ENCODE results near the gene MYOCD.

- TF ChIP-seq, protein P1, sequence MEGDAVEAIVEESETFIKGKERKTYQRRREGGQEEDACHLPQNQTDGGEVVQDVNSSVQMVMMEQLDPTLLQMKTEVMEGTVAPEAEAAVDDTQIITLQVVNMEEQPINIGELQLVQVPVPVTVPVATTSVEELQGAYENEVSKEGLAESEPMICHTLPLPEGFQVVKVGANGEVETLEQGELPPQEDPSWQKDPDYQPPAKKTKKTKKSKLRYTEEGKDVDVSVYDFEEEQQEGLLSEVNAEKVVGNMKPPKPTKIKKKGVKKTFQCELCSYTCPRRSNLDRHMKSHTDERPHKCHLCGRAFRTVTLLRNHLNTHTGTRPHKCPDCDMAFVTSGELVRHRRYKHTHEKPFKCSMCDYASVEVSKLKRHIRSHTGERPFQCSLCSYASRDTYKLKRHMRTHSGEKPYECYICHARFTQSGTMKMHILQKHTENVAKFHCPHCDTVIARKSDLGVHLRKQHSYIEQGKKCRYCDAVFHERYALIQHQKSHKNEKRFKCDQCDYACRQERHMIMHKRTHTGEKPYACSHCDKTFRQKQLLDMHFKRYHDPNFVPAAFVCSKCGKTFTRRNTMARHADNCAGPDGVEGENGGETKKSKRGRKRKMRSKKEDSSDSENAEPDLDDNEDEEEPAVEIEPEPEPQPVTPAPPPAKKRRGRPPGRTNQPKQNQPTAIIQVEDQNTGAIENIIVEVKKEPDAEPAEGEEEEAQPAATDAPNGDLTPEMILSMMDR (IDR thresholded peaks at IDR 0.05), result no peak
- TF ChIP-seq POLR2AphosphoS5 (IDR thresholded peaks at IDR 0.05; ENCODE audit: insufficient read depth in 1 of 2, low read depth in 1 of 2) (no peak), POLR2A (IDR thresholded peaks at IDR 0.05) (no peak)
These were observed 99.9 kb downstream of the MYOCD start for GRCh38 chr17:12765548-12765947.

Data from vagina (tissue), 2 donors.